ACC112 (cell line): ENCODE measurements around the gene THAP2.
A peak's percentile ranks its signal among the peaks of the same experiment; 100 is the strongest.
"Not testable (repeated sequence)": the region's sequence is repeated elsewhere in the genome, so short reads cannot be mapped to it uniquely, and the experiment has no call there.

Experiments used
- H2AFZ ChIP-seq: fragments of 200-600 bp; sonication (generic); one replicate; pipeline ENCODE4 v1.6.0; 2017; ENCODE audit warnings: antibody characterized with exemption, low read length; ENCODE audit not compliant: unreplicated experiment
- H3K27ac ChIP-seq: fragments of 200-600 bp; sonication (generic); 2 replicates; pipeline ENCODE4 v1.5.1; 2014; ENCODE audit warnings: low read depth, mild to moderate bottlenecking, antibody characterized with exemption, low read length, moderate library complexity
- H3K27me3 ChIP-seq: fragments of 200-600 bp; sonication (generic); 2 replicates; pipeline ENCODE4 v1.6.1; 2014; ENCODE audit warnings: mild to moderate bottlenecking, antibody characterized with exemption, low read length, moderate library complexity, mixed read lengths; ENCODE audit not compliant: insufficient read depth
- H3K36me3 ChIP-seq: fragments of 200-600 bp; sonication (generic); 2 replicates; pipeline ENCODE4 v1.6.1; 2016; ENCODE audit warnings: mild to moderate bottlenecking, antibody characterized with exemption, low read length, moderate library complexity, mixed read lengths; ENCODE audit not compliant: insufficient read depth
- H3K4me1 ChIP-seq: fragments of 200-600 bp; sonication (generic); one replicate; pipeline ENCODE4 v1.6.1; 2016; ENCODE audit warnings: low read length, mixed read lengths; ENCODE audit not compliant: insufficient read depth, unreplicated experiment, control insufficient read depth
- H3K4me3 ChIP-seq: fragments of 200-600 bp; sonication (generic); 2 replicates; pipeline ENCODE4 v1.5.1; 2014; ENCODE audit warnings: mild to moderate bottlenecking, low read depth, low read length
- H3K79me2 ChIP-seq: fragments of 200-600 bp; sonication (generic); one replicate; pipeline ENCODE4 v1.6.0; 2016; ENCODE audit warnings: low read length; ENCODE audit not compliant: control insufficient read depth, unreplicated experiment, insufficient read depth

Gene THAP2

DNA sequence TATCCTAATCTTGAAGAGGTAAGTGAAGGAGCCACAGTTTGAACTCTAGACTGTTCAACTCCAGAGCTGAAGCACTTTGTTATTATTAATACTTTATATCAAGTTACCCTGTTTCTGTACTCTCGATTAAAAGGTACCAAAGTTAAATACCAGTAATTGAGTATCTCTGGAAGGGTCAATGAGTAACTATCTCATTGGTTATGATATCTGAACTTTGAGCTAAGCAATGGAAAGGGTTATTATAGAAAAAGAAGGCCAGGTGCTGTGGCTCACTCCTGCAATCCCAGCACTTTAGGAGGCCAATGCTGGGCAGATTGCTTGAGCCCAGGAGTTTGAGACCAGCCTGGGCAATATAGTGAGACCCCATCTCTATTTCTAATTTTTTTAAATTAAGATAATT is 31.7 kb downstream of the THAP2 start:
- Histone ChIP-seq H3K79me2 (no peaks in the 10 kb centered on the region), H2AFZ (no peak overlapping the region), H3K4me1 (no peaks in the 10 kb centered on the region), H3K4me3 (no peak overlapping the region), H3K27me3 (no peaks in the 10 kb centered on the region), H3K27ac (no peak overlapping the region), H3K36me3 (no peaks in the 10 kb centered on the region; the same call in 1 of the 2 replicates)

GRCh38 chr12:71702181-71702580 is 38.1 kb downstream of the THAP2 start:
- not testable (repeated sequence) for H3K4me1 ChIP-seq, H3K27ac ChIP-seq, H3K27me3 ChIP-seq, H3K79me2 ChIP-seq, H3K36me3 ChIP-seq, H3K4me3 ChIP-seq, H2AFZ ChIP-seq

- Histone ChIP-seq H3K27ac (no peak overlapping the region), H3K27me3 (no peaks in the 10 kb centered on the region), H3K36me3 (no peaks in the 10 kb centered on the region), H3K4me3 (no peak overlapping the region), H2AFZ (no peak overlapping the region), H3K4me1 (no peaks in the 10 kb centered on the region), H3K79me2 (no peaks in the 10 kb centered on the region)
Measured at GRCh38 chr12:71702590-71702989, 38.5 kb downstream of the THAP2 start.

- no peaks in the 10 kb centered on the region for H3K36me3 ChIP-seq
- H2AFZ ChIP-seq, result no peak overlapping the region
- H3K4me1 ChIP-seq, result no peaks in the 10 kb centered on the region
- H3K4me3 ChIP-seq, result no peak overlapping the region
- no peaks in the 10 kb centered on the region for H3K79me2 ChIP-seq
- H3K27ac ChIP-seq, result no peak overlapping the region
- no peaks in the 10 kb centered on the region for H3K27me3 ChIP-seq
Measured at GRCh38 chr12:71703206-71703605, 39.1 kb downstream of the THAP2 start.

GRCh38 chr12:71704920-71705319 is 40.8 kb downstream of the THAP2 start:
- Histone ChIP-seq H3K4me1 (peaks cover 12% of the 10 kb centered on the region), H2AFZ (no peak overlapping the region), H3K4me3 (no peak overlapping the region)

GRCh38 chr12:71708658-71709057 is 44.6 kb downstream of the THAP2 start:
- Histone ChIP-seq H3K4me1 (peaks cover 23% of the 10 kb centered on the region), H3K36me3 (no peaks in the 10 kb centered on the region; the same call in 1 of the 2 replicates), H2AFZ (no peak overlapping the region), H3K4me3 (no peak overlapping the region), H3K27me3 (no peaks in the 10 kb centered on the region), H3K27ac (no peak overlapping the region), H3K79me2 (no peaks in the 10 kb centered on the region)

More at GRCh38 chr12:71704920-71705319, 40.8 kb downstream of the THAP2 start:
- Histone ChIP-seq H3K36me3 (no peaks in the 10 kb centered on the region), H3K79me2 (no peaks in the 10 kb centered on the region), H3K27ac (no peak overlapping the region), H3K27me3 (no peaks in the 10 kb centered on the region)

DNA sequence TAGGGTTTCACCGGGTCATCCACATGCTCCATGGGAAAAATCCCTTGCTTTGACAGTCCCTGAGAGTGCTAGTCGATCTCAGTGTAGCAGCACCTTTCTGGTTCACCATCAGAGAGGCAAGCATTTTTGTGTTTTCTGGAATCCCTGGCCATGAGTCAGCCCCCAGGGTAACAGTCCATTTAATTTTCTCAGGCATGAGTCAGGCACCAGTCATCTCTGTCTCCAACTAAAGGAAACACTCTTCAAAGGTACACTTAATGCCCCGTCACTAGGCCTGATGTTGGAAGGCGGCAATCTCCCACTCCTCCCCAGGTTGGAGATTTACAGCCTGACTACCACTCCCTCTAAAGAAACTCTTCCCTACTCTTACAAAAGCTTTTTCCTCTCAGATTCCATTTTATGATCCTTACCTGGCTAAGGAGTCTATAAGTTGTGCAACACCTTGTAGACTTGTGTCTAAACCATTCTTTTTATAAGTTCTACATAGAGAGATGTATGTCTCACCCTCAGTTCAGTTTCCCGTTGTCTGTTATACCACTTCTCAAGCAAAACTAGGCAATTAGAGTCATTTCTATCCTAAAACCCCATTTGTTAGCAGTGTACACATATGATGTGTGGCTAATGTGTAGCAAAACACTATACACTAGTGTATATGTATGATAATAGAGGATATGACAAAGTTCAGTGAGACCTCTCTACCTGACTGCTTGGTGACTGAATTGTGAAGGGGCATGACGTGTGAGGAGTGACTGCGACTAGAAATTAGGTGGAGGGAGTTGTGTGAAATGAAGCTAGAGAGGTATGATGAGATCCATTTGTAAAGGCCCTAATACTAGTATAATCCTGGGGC is 46.4 kb downstream of the THAP2 start:
- Histone ChIP-seq H3K4me3 (peak overlapping the region; percentile 16; the same call in 1 of the 2 replicates), H3K4me1 (peaks cover 23% of the 10 kb centered on the region), H2AFZ (peak overlapping the region; percentile 72), H3K27me3 (no peaks in the 10 kb centered on the region), H3K27ac (peak overlapping the region; percentile 86), H3K79me2 (no peaks in the 10 kb centered on the region), H3K36me3 (no peaks in the 10 kb centered on the region; the same call in 1 of the 2 replicates)

- Histone ChIP-seq H3K27ac (no peak overlapping the region), H3K79me2 (no peaks in the 10 kb centered on the region), H3K36me3 (no peaks in the 10 kb centered on the region), H2AFZ (no peak overlapping the region), H3K27me3 (no peaks in the 10 kb centered on the region), H3K4me3 (no peak overlapping the region), H3K4me1 (no peaks in the 10 kb centered on the region)
Measured at GRCh38 chr12:71718611-71719010, 54.5 kb downstream of the THAP2 start.

- no peaks in the 10 kb centered on the region for H3K27me3 ChIP-seq
- no peaks in the 10 kb centered on the region for H3K79me2 ChIP-seq
- H3K4me3 ChIP-seq, result no peak overlapping the region
- H3K27ac ChIP-seq, result no peak overlapping the region
- H3K4me1 ChIP-seq, result no peaks in the 10 kb centered on the region
- H3K36me3 ChIP-seq, result no peaks in the 10 kb centered on the region
- no peak overlapping the region for H2AFZ ChIP-seq
Measured at GRCh38 chr12:71719647-71720370, 55.7 kb downstream of the THAP2 start.

- H3K27ac ChIP-seq, result no peak overlapping the region
- H3K36me3 ChIP-seq, result no peaks in the 10 kb centered on the region
- no peaks in the 10 kb centered on the region for H3K27me3 ChIP-seq
- H3K4me1 ChIP-seq, result no peaks in the 10 kb centered on the region
- H2AFZ ChIP-seq, result no peak overlapping the region
- no peaks in the 10 kb centered on the region for H3K79me2 ChIP-seq
- H3K4me3 ChIP-seq, result no peak overlapping the region
Measured at GRCh38 chr12:71721783-71722505, 57.8 kb downstream of the THAP2 start.
